HG03159 (cell line): ENCODE data around the gene RNF39.
"Not testable (repeated sequence)": the region's sequence is repeated elsewhere in the genome, so short reads cannot be mapped to it uniquely, and the experiment has no call there.

ENCODE experiments used
- ATAC-seq: cut with Tn5 transposase; IDR thresholded peaks from one replicate; pipeline ENCODE4 v1.9.1; 2021; ENCODE audit warnings: mild to moderate bottlenecking, moderate library complexity; ENCODE audit not compliant: unreplicated experiment

The RNF39 gene

GRCh38 chr6:30075094-30075789, at the start of gene RNF39:
TSS of gene RNF39 (minus strand) at chr6:30075769. CDS start at chr6:30075585, 184 bp downstream.
- no peak for ATAC-seq

- no peak for ATAC-seq
Measured at GRCh38 chr6:30122515-30122914, 46.9 kb upstream of the RNF39 start.

- ATAC-seq, result no peak
Measured at GRCh38 chr6:30121446-30122366, 46.1 kb upstream of the RNF39 start.

GRCh38 chr6:30118691-30119090, 43.1 kb upstream of the RNF39 start:
- ATAC-seq, result not testable (repeated sequence)

GRCh38 chr6:30116724-30117123, 41.2 kb upstream of the RNF39 start:
- ATAC-seq, result no peak

GRCh38 chr6:30113841-30114240, 38.3 kb upstream of the RNF39 start:
- no peak for ATAC-seq

- ATAC-seq, result no peak
Measured at GRCh38 chr6:30113003-30113759, 37.6 kb upstream of the RNF39 start, which contains the start of gene TRIM31. TSS of gene TRIM31 (minus strand) at chr6:30113090. CDS start at chr6:30112805, 285 bp downstream.

- ATAC-seq, result no peak
Measured at GRCh38 chr6:30112402-30112994, 36.9 kb upstream of the RNF39 start.

- ATAC-seq, result no peak
Measured at GRCh38 chr6:30111266-30111856, 35.8 kb upstream of the RNF39 start.

- ATAC-seq, result no peak
Measured at GRCh38 chr6:30104661-30105060, 29.1 kb upstream of the RNF39 start.

- no peak for ATAC-seq
Measured at GRCh38 chr6:30103872-30104179, 28.3 kb upstream of the RNF39 start.

- ATAC-seq, result peak; percentile 64
Measured at GRCh38 chr6:30102970-30103871, 27.7 kb upstream of the RNF39 start.

- no peak for ATAC-seq
Measured at GRCh38 chr6:30102414-30102969, 26.9 kb upstream of the RNF39 start.

- ATAC-seq, result no peak
Measured at GRCh38 chr6:30101444-30102413, 26.2 kb upstream of the RNF39 start.

GRCh38 chr6:30100585-30101443, 25.2 kb upstream of the RNF39 start:
- no peak for ATAC-seq

GRCh38 chr6:30100154-30100553, 24.6 kb upstream of the RNF39 start:
- ATAC-seq, result no peak
